ENCODE measurements around the gene KLHL7. TPM values are rescaled to one million over a fixed set of nuclear protein-coding genes. Genes with fewer than 3 reads are reported as not detected.

KLHL7 gene
- total RNA-seq, 4 donors from 2014 or later: 18.5 to 27.2 (median 26.8) TPM

GRCh38 chr7:23208316-23208715, 102.7 kb downstream of the KLHL7 start:
- Histone ChIP-seq H3K27ac (no peak overlapping the region), H3K4me3 (no peak overlapping the region), H3K4me1 (peaks cover 11% of the 10 kb centered on the region), H3K27me3 (no peaks in the 10 kb centered on the region), H3K9me3 (no peaks in the 10 kb centered on the region), H3K36me3 (no peaks in the 10 kb centered on the region)
- DNase-seq (ENCODE audit: low spot score in 2 of 2): no peak
- WGBS: 82% methylated on average over 4 of the region's 4 CpGs
- TF ChIP-seq CTCF (IDR thresholded peaks at IDR 0.05): no peak
- TF ChIP-seq POLR2A (IDR thresholded peaks at IDR 0.05): no peak
- TF ChIP-seq POLR2AphosphoS5 (IDR thresholded peaks at IDR 0.05): no peak
- no peak for TF ChIP-seq EP300 (IDR thresholded peaks at IDR 0.05)

- 79% methylated on average over 2 of the region's 2 CpGs for WGBS
- peaks cover 11% of the 10 kb centered on the region for H3K4me1 ChIP-seq
- H3K27ac ChIP-seq: no peak overlapping the region
- TF ChIP-seq POLR2AphosphoS5 (IDR thresholded peaks at IDR 0.05) (no peak), EP300 (IDR thresholded peaks at IDR 0.05) (no peak), CTCF (IDR thresholded peaks at IDR 0.05) (no peak), POLR2A (IDR thresholded peaks at IDR 0.05) (no peak)
- H3K27me3 ChIP-seq: no peaks in the 10 kb centered on the region
- H3K4me3 ChIP-seq: no peak overlapping the region
- H3K9me3 ChIP-seq: no peaks in the 10 kb centered on the region
- DNase-seq (ENCODE audit: low spot score in 2 of 2): no peak
- H3K36me3 ChIP-seq: no peaks in the 10 kb centered on the region
Observed at GRCh38 chr7:23210506-23210905, 104.9 kb downstream of the KLHL7 start.

GRCh38 chr7:23211589-23211988, 106.0 kb downstream of the KLHL7 start:
- H3K9me3 ChIP-seq: no peaks in the 10 kb centered on the region
- no peak overlapping the region for H3K4me3 ChIP-seq
- H3K36me3 ChIP-seq: no peaks in the 10 kb centered on the region
- TF ChIP-seq EP300 (IDR thresholded peaks at IDR 0.05) (no peak), POLR2AphosphoS5 (IDR thresholded peaks at IDR 0.05) (no peak), POLR2A (IDR thresholded peaks at IDR 0.05) (no peak), CTCF (IDR thresholded peaks at IDR 0.05) (no peak)
- no peaks in the 10 kb centered on the region for H3K27me3 ChIP-seq
- H3K4me1 ChIP-seq: peaks cover 2% of the 10 kb centered on the region
- no peak overlapping the region for H3K27ac ChIP-seq
- no peak for DNase-seq (ENCODE audit: low spot score in 2 of 2)
- 71% methylated on average over 11 of the region's 11 CpGs for WGBS

- Histone ChIP-seq H3K4me3 (no peak overlapping the region), H3K27me3 (no peaks in the 10 kb centered on the region), H3K36me3 (no peaks in the 10 kb centered on the region), H3K4me1 (no peaks in the 10 kb centered on the region), H3K27ac (no peak overlapping the region), H3K9me3 (no peaks in the 10 kb centered on the region)
- TF ChIP-seq POLR2A (IDR thresholded peaks at IDR 0.05) (no peak), EP300 (IDR thresholded peaks at IDR 0.05) (no peak), CTCF (IDR thresholded peaks at IDR 0.05) (no peak), POLR2AphosphoS5 (IDR thresholded peaks at IDR 0.05) (no peak)
- 80% methylated on average over 2 of the region's 2 CpGs for WGBS
- DNase-seq (ENCODE audit: low spot score in 2 of 2): no peak
Observed at GRCh38 chr7:23212395-23212794, 106.8 kb downstream of the KLHL7 start.

GRCh38 chr7:23212841-23213240, 107.3 kb downstream of the KLHL7 start:
- Histone ChIP-seq H3K27me3 (no peaks in the 10 kb centered on the region), H3K9me3 (no peaks in the 10 kb centered on the region), H3K4me1 (no peaks in the 10 kb centered on the region), H3K36me3 (no peaks in the 10 kb centered on the region), H3K27ac (no peak overlapping the region), H3K4me3 (no peak overlapping the region)
- no peak for TF ChIP-seq POLR2A (IDR thresholded peaks at IDR 0.05)
- no peak for TF ChIP-seq CTCF (IDR thresholded peaks at IDR 0.05)
- TF ChIP-seq POLR2AphosphoS5 (IDR thresholded peaks at IDR 0.05): no peak
- TF ChIP-seq EP300 (IDR thresholded peaks at IDR 0.05): no peak
- WGBS: 89% methylated on average over 4 of the region's 4 CpGs
- DNase-seq (ENCODE audit: low spot score in 2 of 2): no peak

Measured in suprapubic skin (tissue), 4 donors.